Measurements from ENCODE around the gene S100A8.

Gene S100A8

GRCh38 chr1:153402226-153402625 is 11.4 kb upstream of the S100A8 start:
- Histone ChIP-seq H3F3A (ENCODE audit: insufficient read depth) (no peaks in the 10 kb centered on the region), H3K9me2 (replicated peaks; ENCODE audit: insufficient read depth, low read length) (no peaks in the 10 kb centered on the region), H3K9ac (ENCODE audit: low read length) (no peak overlapping the region), H2AFZ (ENCODE audit: low read depth, low read length, severe bottlenecking) (no peak overlapping the region), H3K9me3 (ENCODE audit: insufficient read depth, low read length) (no peaks in the 10 kb centered on the region), H3K79me2 (ENCODE audit: insufficient read depth, low read length) (no peaks in the 10 kb centered on the region), H3K4me2 (ENCODE audit: low read depth, low read length, poor library complexity, severe bottlenecking) (no peak overlapping the region), H3K27me3 (ENCODE audit: low read length) (no peaks in the 10 kb centered on the region), H3K36me3 (ENCODE audit: low read length) (no peaks in the 10 kb centered on the region), H3K27ac (ENCODE audit: low read depth, low read length) (no peak overlapping the region), H4K20me1 (ENCODE audit: low read depth, low read length) (no peaks in the 10 kb centered on the region), H3K4me3 (ENCODE audit: insufficient read depth, low read length, poor library complexity, severe bottlenecking) (no peak overlapping the region)
- TF ChIP-seq EZH2phosphoT487 (conservative IDR thresholded peaks at IDR 0.05; ENCODE audit: low read length) (no peak), CTCF (IDR thresholded peaks at IDR 0.05; ENCODE audit: insufficient read depth, low read length, poor library complexity, severe bottlenecking) (no peak)

GRCh38 chr1:153401461-153401860 is 10.6 kb upstream of the S100A8 start:
- Histone ChIP-seq H4K20me1 (ENCODE audit: low read depth, low read length) (no peaks in the 10 kb centered on the region), H2AFZ (ENCODE audit: low read depth, low read length, severe bottlenecking) (no peak overlapping the region), H3K9me2 (replicated peaks; ENCODE audit: insufficient read depth, low read length) (no peaks in the 10 kb centered on the region), H3K36me3 (ENCODE audit: low read length) (no peaks in the 10 kb centered on the region), H3K27me3 (ENCODE audit: low read length) (no peaks in the 10 kb centered on the region), H3K9me3 (ENCODE audit: insufficient read depth, low read length) (no peaks in the 10 kb centered on the region), H3F3A (ENCODE audit: insufficient read depth) (no peaks in the 10 kb centered on the region), H3K79me2 (ENCODE audit: insufficient read depth, low read length) (no peaks in the 10 kb centered on the region), H3K9ac (ENCODE audit: low read length) (no peak overlapping the region), H3K27ac (ENCODE audit: low read depth, low read length) (no peak overlapping the region), H3K4me2 (ENCODE audit: low read depth, low read length, poor library complexity, severe bottlenecking) (no peak overlapping the region), H3K4me3 (ENCODE audit: insufficient read depth, low read length, poor library complexity, severe bottlenecking) (no peak overlapping the region)
- TF ChIP-seq EZH2phosphoT487 (conservative IDR thresholded peaks at IDR 0.05; ENCODE audit: low read length): no peak

- H3K27ac ChIP-seq (ENCODE audit: low read depth, low read length): no peak overlapping the region
- H3K36me3 ChIP-seq (ENCODE audit: low read length): no peaks in the 10 kb centered on the region
- no peaks in the 10 kb centered on the region for H3K27me3 ChIP-seq (ENCODE audit: low read length)
- H3K4me3 ChIP-seq (ENCODE audit: insufficient read depth, low read length, poor library complexity, severe bottlenecking): no peak overlapping the region
- no peak overlapping the region for H3K9ac ChIP-seq (ENCODE audit: low read length)
- H3K9me3 ChIP-seq (ENCODE audit: insufficient read depth, low read length): no peaks in the 10 kb centered on the region
- TF ChIP-seq CTCF (IDR thresholded peaks at IDR 0.05; ENCODE audit: insufficient read depth, low read length, poor library complexity, severe bottlenecking): no peak
- TF ChIP-seq EZH2phosphoT487 (conservative IDR thresholded peaks at IDR 0.05; ENCODE audit: low read length): no peak
- no peaks in the 10 kb centered on the region for H3K79me2 ChIP-seq (ENCODE audit: insufficient read depth, low read length)
- H4K20me1 ChIP-seq (ENCODE audit: low read depth, low read length): no peaks in the 10 kb centered on the region
- no peaks in the 10 kb centered on the region for H3F3A ChIP-seq (ENCODE audit: insufficient read depth)
- no peaks in the 10 kb centered on the region for H3K9me2 ChIP-seq (replicated peaks; ENCODE audit: insufficient read depth, low read length)
- H3K4me2 ChIP-seq (ENCODE audit: low read depth, low read length, poor library complexity, severe bottlenecking): no peak overlapping the region
- H2AFZ ChIP-seq (ENCODE audit: low read depth, low read length, severe bottlenecking): no peak overlapping the region
Measured at GRCh38 chr1:153400244-153400643, 9.4 kb upstream of the S100A8 start.

GRCh38 chr1:153399401-153400055 is 8.7 kb upstream of the S100A8 start:
- H3K4me2 ChIP-seq (ENCODE audit: low read depth, low read length, poor library complexity, severe bottlenecking): no peak overlapping the region
- H3K9me2 ChIP-seq (replicated peaks; ENCODE audit: insufficient read depth, low read length): no peaks in the 10 kb centered on the region
- H3K4me3 ChIP-seq (ENCODE audit: insufficient read depth, low read length, poor library complexity, severe bottlenecking): no peak overlapping the region
- H4K20me1 ChIP-seq (ENCODE audit: low read depth, low read length): no peaks in the 10 kb centered on the region
- no peaks in the 10 kb centered on the region for H3F3A ChIP-seq (ENCODE audit: insufficient read depth)
- H3K79me2 ChIP-seq (ENCODE audit: insufficient read depth, low read length): no peaks in the 10 kb centered on the region
- H2AFZ ChIP-seq (ENCODE audit: low read depth, low read length, severe bottlenecking): no peak overlapping the region
- H3K27ac ChIP-seq (ENCODE audit: low read depth, low read length): no peak overlapping the region
- H3K36me3 ChIP-seq (ENCODE audit: low read length): no peaks in the 10 kb centered on the region
- H3K9me3 ChIP-seq (ENCODE audit: insufficient read depth, low read length): no peaks in the 10 kb centered on the region
- H3K27me3 ChIP-seq (ENCODE audit: low read length): no peaks in the 10 kb centered on the region
- TF ChIP-seq EZH2phosphoT487 (conservative IDR thresholded peaks at IDR 0.05; ENCODE audit: low read length): no peak
- TF ChIP-seq CTCF (IDR thresholded peaks at IDR 0.05; ENCODE audit: insufficient read depth, low read length, poor library complexity, severe bottlenecking): no peak
- no peak overlapping the region for H3K9ac ChIP-seq (ENCODE audit: low read length)
